Hindlimb muscle (tissue), 1 donor: Measurements from ENCODE around the gene SPSB3. TPM values are rescaled to one million over a fixed set of nuclear protein-coding genes. Genes with fewer than 3 reads are reported as not detected.
"Not testable (repeated sequence)": the region's sequence is repeated elsewhere in the genome, so short reads cannot be mapped to it uniquely, and the experiment has no call there.

Source experiments
- DNase-seq: peaks from one replicate; pipeline ENCODE4 v3.0.0-alpha.2; 2013
- polyA plus RNA-seq: library from polyadenylated mRNA; unstranded; fragments of 120-200 nt; gene quantifications from one replicate; pipeline ENCODE4 v1.2.1, GENCODE V29; 2013; ENCODE audit not compliant: insufficient read length

The SPSB3 gene
- polyA plus RNA-seq, 1 donor, result 30.5 TPM

DNA sequence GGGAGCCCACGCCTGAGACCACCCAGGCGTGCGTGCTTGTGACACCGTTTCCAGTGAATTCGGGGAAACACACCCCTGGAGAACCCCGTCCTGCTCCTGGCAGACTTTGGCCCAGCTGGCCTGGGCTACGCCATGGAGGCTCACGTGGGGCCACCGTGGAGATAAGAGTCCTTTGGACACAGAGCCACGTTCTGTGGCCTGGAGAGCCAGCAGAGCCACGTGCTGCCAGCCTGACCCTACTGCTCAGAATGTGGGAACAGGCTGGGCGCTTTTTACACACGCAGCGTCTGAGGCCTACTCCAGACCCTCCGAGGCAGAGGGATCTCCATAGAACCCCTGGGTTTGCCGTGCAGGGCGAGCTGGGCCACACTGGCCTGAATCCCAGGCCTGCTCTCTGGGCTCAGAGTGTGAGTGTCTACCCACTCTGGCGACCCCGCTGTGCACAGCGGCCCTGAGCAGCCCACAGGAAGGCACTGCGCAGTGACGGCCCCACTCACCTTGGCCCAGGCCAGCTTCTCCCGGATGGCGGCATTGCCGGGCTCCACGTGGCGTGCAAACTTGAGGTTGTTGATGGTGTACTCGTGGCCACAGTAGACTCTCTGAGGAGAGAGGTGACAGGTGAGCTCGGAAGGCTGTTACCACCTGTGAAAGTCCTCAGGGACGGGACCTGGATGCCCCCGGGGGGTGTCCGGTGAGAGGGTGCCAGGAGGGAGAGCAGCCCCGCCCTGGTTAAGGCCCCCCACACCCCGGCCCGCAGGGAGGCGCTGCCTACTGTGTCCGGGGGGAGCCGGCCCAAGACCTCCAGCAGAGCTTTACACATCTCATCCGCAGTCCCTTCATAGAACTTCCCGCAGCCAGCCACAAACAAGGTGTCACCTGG lies 34.3 kb upstream of the SPSB3 start:
- no peak for DNase-seq

- no peak for DNase-seq
Observed at GRCh38 chr16:1815461-1815860, 33.1 kb upstream of the SPSB3 start.

GRCh38 chr16:1812732-1813163 lies 30.4 kb upstream of the SPSB3 start:
- no peak for DNase-seq

- no peak for DNase-seq
Observed at GRCh38 chr16:1810536-1810935, 28.2 kb upstream of the SPSB3 start.

DNA sequence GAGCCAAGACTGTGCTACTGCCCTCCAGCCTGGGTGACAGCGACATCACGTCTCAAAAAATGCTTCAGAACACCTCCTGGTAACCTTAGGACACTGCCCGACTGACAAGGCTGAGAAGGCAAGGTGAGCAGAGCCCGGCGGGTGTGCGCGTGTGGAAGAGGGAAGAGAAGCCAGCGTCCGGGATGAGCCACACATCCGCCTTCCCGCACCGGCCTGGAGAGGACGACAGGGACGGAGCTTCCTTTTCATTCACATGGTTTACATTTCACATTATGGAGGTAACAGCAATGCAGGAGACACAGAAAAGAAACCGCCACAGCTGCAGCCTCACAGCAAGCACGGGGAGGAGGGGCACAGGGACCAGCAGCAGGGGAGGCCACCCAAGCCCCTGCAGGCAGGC lies 27.7 kb upstream of the SPSB3 start:
- DNase-seq, result no peak

GRCh38 chr16:1809281-1809801 lies 27.0 kb upstream of the SPSB3 start:
- DNase-seq, result no peak

DNA sequence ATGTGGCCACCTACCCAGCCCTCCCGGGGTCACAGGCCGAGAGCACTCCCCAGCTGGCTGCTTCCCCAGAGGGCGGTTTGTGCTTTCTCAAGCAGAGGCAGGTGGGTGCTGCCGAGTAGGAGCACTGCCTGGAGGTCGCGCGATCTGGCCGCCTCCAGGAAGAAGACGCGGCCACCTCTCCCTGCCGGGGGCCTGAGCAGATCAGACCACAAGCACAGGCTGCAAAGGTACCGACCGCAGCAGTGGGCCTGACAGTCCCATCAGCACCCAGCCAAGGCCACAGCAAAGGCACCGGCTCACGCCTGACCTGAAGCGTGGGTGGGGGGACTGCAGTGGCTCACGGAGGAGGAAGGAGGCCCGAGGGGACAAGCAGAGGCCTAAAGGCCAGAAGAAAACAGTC lies 26.3 kb upstream of the SPSB3 start:
- DNase-seq, result no peak

DNA sequence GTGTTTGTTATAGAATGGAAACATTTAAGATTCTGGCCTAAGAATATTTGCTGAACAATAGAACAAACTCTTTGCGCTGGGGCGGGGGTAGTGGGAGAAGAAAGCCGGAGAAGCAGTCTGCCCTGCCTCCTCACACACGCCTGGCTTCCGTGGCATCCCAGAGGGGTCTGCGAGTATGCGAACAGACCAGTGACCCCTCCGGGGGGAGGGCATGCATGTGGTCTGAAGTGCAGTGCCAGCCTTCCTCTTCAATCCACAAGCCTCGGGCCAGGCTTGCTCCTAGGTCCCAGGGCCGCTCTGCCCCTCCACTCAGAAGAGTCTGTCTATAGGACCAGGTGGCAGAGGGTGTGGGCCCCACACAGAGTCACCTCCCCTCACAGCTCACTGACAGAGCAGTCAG lies 25.3 kb upstream of the SPSB3 start:
- no peak for DNase-seq

DNA sequence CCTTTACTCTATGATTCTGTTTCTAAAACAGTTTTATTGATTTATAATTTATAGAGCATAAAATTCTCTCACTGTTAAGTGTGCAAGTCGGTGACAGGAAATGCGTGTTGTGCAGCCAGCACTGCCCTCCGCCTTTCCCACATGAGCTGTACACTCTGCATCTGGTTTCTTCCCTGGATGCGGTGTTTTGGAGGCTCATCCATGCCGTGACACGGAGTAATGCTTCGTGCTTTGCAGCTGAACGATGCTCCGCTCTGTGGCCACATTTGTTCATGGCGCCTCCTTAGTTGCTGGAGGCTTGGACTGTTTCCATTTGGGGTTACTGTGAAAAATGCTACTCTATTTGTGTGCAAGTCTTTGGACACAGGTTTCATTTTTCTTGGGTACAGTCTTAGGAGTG lies 18.3 kb upstream of the SPSB3 start:
- DNase-seq, result no peak

DNA sequence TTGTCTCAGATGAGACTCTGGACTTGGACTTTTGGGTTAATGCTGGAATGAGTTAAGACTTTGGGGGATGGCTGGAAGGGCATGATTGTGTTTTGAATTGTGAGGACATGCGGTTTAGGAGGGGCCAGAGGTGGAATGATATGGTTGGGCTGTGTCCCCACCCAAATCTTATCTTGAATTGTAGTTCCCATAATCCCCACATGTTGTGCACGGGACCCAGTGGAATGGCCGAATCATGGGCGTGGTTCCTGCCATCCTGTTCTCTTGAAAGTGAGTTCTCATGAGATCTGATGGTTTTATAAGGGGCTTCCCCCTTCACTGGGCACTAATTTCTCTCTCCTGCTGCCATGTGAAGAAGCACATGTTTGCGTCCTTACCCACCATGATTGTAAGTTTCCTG lies 16.9 kb upstream of the SPSB3 start:
- not testable (repeated sequence) for DNase-seq

- no peak for DNase-seq
Observed at GRCh38 chr16:1794908-1795666, 12.7 kb upstream of the SPSB3 start.

- DNase-seq, result no peak
Observed at GRCh38 chr16:1794221-1794871, 12.0 kb upstream of the SPSB3 start.

GRCh38 chr16:1793578-1794220 lies 11.3 kb upstream of the SPSB3 start, which contains the start of gene IGFALS:
Gene IGFALS, minus strand, starts transcription at chr16:1793705. Its CDS starts 53 bp downstream, at chr16:1793652.
- DNase-seq, result no peak

DNA sequence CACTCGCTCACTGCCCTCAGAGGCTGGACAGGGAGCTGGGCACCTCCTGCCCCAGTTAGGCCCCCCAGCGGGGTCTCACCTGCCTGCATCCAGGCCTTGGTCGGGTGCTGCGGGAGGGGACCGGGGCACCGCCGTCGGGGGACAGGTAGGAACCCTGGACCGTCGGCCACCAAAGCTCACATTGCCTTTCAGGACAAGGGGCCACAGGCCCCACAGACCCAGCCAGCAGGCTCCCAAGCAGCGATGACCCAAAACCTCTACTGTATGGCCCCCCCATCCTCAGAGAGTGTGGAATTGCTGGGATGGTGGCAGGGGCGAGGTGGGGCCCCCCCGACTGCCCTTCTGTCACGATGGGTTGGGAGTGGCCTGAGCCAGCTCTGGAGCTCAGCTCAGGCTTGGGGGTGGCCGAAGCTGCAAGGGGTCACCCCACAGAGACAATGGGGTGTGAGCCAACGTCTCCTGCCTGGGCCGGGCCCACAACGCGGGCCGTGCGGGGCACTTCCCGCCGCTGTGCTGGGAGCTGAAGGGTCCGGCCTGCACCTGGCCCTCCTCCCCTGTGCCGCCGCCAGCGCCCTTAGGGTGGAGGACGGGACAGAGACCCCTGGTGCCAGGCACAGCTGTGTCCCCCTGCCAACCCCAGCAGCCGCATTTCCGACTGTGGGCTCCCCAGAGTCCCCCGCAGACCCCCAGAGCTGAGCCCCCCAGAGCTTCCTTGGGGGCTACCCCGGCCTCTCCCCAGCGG lies 10.6 kb upstream of the SPSB3 start:
- DNase-seq, result no peak

GRCh38 chr16:1791943-1792812 lies 9.8 kb upstream of the SPSB3 start:
- no peak for DNase-seq

GRCh38 chr16:1791256-1791942 lies 9.0 kb upstream of the SPSB3 start:
- no peak for DNase-seq

DNA sequence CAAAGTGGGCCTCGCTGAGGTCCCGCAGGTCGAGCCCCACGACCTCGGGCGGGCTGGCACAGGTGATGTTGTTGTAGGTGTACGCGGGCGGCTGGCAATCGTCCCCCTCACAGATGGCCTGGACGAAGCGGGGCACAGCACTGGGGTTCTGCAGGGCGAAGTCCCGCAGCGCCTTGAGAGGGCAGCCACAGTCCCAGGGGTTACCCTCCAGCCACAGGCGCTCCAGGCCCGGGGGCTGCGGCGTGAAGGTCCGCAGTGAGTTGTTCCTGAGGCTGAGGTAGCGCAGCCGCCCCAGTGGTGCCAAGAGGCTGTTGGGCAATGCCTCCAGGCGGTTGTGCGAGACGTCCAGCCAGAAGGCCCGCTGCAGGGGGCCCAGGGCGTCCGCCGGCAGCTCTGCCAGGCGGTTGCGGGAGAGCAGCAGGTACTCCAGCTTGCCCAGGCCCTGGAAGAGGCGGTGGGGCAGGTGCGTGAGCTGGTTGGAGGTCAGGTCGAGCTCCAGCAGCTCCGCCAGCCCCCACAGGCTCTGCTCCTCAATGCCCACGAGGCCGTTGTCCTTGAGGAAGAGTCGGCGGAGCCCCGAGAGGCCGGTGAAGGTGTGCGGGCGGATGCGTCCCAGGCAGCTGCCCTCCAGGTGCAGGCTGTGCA lies 8.4 kb upstream of the SPSB3 start:
- no peak for DNase-seq

- DNase-seq, result no peak
Observed at GRCh38 chr16:1790261-1790610, 7.9 kb upstream of the SPSB3 start.

- no peak for DNase-seq
Observed at GRCh38 chr16:1789643-1790045, 7.3 kb upstream of the SPSB3 start.

GRCh38 chr16:1788708-1789100 lies 6.3 kb upstream of the SPSB3 start:
- DNase-seq, result no peak
